Type B pancreatic cell (in vitro differentiated cells): ENCODE results near the gene CPD. TPM values are rescaled to one million over a fixed set of nuclear protein-coding genes. Genes with fewer than 3 reads are reported as not detected.
A peak's percentile ranks its signal among the peaks of the same experiment; 100 is the strongest.

Experiments used
- DNase-seq: peaks from one replicate; pipeline ENCODE4 v3.0.0; 2021; ENCODE audit warnings: mixed read lengths; ENCODE audit not compliant: unreplicated experiment; ENCODE audit errors: extremely low spot score
- H3K27ac Mint-ChIP-seq: 2 replicates; pipeline ENCODE4 v1.8.0; 2021; ENCODE audit warnings: mild to moderate bottlenecking, mixed read lengths
- H3K27me3 Mint-ChIP-seq: 2 replicates; pipeline ENCODE4 v1.8.0; 2021; ENCODE audit warnings: mixed read lengths
- H3K36me3 Mint-ChIP-seq: 2 replicates; pipeline ENCODE4 v1.8.0; 2021; ENCODE audit warnings: mixed read lengths
- H3K4me1 Mint-ChIP-seq: one replicate; pipeline ENCODE4 v1.8.0; 2021; ENCODE audit warnings: mixed read lengths; ENCODE audit not compliant: unreplicated experiment
- H3K4me3 Mint-ChIP-seq: 2 replicates; pipeline ENCODE4 v1.8.0; 2021; ENCODE audit warnings: mild to moderate bottlenecking, mixed read lengths
- H3K9me3 Mint-ChIP-seq: 2 replicates; pipeline ENCODE4 v1.8.0; 2021; ENCODE audit warnings: mixed read lengths
- total RNA-seq: library from RNA; stranded (reverse); gene quantifications from 2 replicates; pipeline ENCODE4 v1.2.1, GENCODE V29; 2021; ENCODE audit warnings: low replicate concordance
- TF ChIP-seq, protein P1 (sequence below): fragments of 200-600 bp; sonication (generic); conservative IDR thresholded peaks from 2 replicates; pipeline ENCODE4 v1.5.0; 2021; ENCODE audit warnings: antibody characterized with exemption, mild to moderate bottlenecking

The CPD gene
- total RNA-seq, 1 donor from 2014 or later = 71.2 TPM

DNA sequence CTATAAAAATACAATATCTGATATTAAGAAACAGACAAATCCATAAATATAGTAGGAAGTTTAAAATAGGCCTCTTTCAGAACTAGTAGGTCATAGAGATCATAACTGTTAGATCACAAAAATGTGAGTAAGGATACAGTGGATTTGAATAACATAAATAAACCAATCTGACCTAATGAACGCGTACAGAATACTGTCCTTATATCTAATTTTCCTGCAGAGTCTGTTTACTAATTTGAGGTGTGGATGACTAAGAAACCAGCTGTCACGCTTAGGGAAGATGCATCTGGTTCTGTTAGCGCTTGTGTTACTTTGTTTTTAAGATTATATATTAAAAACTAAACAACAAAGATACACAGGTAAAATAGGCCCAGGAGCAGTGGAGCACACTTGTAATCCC lies 14.8 kb downstream of the CPD start:
- H3K36me3 Mint-ChIP-seq = peaks cover 16% of the 10 kb centered on the region
- H3K9me3 Mint-ChIP-seq = no peaks in the 10 kb centered on the region
- no peaks in the 10 kb centered on the region for H3K27me3 Mint-ChIP-seq
- TF ChIP-seq, protein P1, sequence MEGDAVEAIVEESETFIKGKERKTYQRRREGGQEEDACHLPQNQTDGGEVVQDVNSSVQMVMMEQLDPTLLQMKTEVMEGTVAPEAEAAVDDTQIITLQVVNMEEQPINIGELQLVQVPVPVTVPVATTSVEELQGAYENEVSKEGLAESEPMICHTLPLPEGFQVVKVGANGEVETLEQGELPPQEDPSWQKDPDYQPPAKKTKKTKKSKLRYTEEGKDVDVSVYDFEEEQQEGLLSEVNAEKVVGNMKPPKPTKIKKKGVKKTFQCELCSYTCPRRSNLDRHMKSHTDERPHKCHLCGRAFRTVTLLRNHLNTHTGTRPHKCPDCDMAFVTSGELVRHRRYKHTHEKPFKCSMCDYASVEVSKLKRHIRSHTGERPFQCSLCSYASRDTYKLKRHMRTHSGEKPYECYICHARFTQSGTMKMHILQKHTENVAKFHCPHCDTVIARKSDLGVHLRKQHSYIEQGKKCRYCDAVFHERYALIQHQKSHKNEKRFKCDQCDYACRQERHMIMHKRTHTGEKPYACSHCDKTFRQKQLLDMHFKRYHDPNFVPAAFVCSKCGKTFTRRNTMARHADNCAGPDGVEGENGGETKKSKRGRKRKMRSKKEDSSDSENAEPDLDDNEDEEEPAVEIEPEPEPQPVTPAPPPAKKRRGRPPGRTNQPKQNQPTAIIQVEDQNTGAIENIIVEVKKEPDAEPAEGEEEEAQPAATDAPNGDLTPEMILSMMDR = no peak
- no peak overlapping the region for H3K4me3 Mint-ChIP-seq
- H3K27ac Mint-ChIP-seq = no peak overlapping the region
- DNase-seq = no peak
- H3K4me1 Mint-ChIP-seq = peaks cover 25% of the 10 kb centered on the region

GRCh38 chr17:30393911-30394867 lies 15.5 kb downstream of the CPD start:
- peaks cover 16% of the 10 kb centered on the region for H3K36me3 Mint-ChIP-seq

DNA sequence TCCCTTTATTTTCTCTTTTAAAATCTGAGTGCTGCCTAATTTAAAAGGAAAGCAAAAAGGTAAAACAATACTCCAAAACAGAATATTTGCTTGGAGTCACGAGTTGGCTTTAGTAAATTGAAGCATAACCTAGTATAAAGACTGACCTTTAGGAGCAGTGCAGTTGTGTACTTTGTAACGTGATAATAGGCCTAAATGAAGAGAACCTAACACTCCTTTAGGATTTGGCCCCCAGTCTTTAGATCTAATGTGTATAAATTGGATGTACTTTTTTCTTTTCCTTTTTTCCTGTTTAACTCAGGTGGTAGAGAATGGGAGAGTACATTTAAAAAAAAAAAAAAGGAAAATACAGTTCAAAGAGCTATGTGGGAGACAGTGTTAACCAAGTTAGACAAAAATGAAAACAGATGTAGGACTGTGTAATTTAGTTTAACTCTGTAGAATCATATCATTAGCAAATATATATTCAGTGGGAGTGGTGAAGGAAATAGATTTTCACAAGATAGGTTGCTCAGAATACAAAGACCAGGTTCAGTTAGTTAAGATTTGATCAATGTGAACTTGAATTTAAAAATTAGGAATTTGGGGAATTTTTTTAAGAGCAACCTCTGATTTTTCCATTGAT lies 16.8 kb downstream of the CPD start:
- TF ChIP-seq, protein P1 = no peak
- Mint-ChIP-seq H3K27me3 (no peaks in the 10 kb centered on the region), H3K4me1 (peaks cover 25% of the 10 kb centered on the region), H3K4me3 (peak overlapping the region; percentile 14), H3K36me3 (peaks cover 16% of the 10 kb centered on the region), H3K27ac (no peak overlapping the region), H3K9me3 (no peaks in the 10 kb centered on the region)
- no peak for DNase-seq

More at GRCh38 chr17:30393911-30394867, 15.5 kb downstream of the CPD start:
- H3K27ac Mint-ChIP-seq = peak overlapping the region; percentile 3
- DNase-seq = no peak
- peak overlapping the region; percentile 1 for H3K4me3 Mint-ChIP-seq
- no peaks in the 10 kb centered on the region for H3K27me3 Mint-ChIP-seq
- peaks cover 25% of the 10 kb centered on the region for H3K4me1 Mint-ChIP-seq
- H3K9me3 Mint-ChIP-seq = no peaks in the 10 kb centered on the region
- TF ChIP-seq, protein P1 = no peak

GRCh38 chr17:30396129-30396528 lies 17.4 kb downstream of the CPD start:
- Mint-ChIP-seq H3K36me3 (peaks cover 15% of the 10 kb centered on the region), H3K4me3 (peak overlapping the region; percentile 25), H3K27me3 (no peaks in the 10 kb centered on the region), H3K9me3 (no peaks in the 10 kb centered on the region), H3K4me1 (peaks cover 25% of the 10 kb centered on the region), H3K27ac (peak overlapping the region; percentile 60)
- TF ChIP-seq, protein P1 = no peak
- no peak for DNase-seq

DNA sequence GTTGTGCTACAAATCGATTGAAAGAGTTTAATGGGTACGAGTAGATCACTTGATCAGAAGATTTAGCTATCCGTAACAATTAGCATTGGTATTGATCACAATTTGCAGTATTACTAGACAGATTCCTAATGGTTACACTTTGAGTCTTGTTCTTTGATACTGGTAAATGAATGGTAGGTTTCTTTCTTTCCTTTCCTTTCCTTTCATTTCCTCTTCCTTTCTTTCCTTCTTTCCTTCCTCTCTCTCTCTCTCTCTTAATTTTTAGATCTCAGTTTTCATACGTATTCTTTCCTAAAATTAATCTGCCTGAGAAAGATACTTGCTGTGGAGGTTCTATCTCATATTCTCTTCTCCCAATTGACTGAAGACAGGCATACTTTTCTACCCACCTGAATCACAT lies 17.9 kb downstream of the CPD start:
- H3K4me3 Mint-ChIP-seq = peak overlapping the region; percentile 25
- no peaks in the 10 kb centered on the region for H3K9me3 Mint-ChIP-seq
- TF ChIP-seq, protein P1 = no peak
- no peaks in the 10 kb centered on the region for H3K27me3 Mint-ChIP-seq
- H3K27ac Mint-ChIP-seq = peak overlapping the region; percentile 60
- DNase-seq = no peak
- peaks cover 15% of the 10 kb centered on the region for H3K36me3 Mint-ChIP-seq
- peaks cover 25% of the 10 kb centered on the region for H3K4me1 Mint-ChIP-seq
